GM18507 (cell line): ENCODE results near the gene UBTFL1.
"Not testable (repeated sequence)": the region's sequence is repeated elsewhere in the genome, so short reads cannot be mapped to it uniquely, and the experiment has no call there.

ENCODE experiments used
- DNase-seq: peaks from one replicate; pipeline ENCODE4 v3.0.0; 2011; ENCODE audit warnings: low read depth; ENCODE audit not compliant: insufficient read length; ENCODE audit errors: extremely low spot score
- FAIRE-seq: peaks from 2 replicates; lab custom pipeline; 2011; peaks lifted over from hg19 to GRCh38; lab: Jason Lieb, UNC

UBTFL1 gene, protein sequence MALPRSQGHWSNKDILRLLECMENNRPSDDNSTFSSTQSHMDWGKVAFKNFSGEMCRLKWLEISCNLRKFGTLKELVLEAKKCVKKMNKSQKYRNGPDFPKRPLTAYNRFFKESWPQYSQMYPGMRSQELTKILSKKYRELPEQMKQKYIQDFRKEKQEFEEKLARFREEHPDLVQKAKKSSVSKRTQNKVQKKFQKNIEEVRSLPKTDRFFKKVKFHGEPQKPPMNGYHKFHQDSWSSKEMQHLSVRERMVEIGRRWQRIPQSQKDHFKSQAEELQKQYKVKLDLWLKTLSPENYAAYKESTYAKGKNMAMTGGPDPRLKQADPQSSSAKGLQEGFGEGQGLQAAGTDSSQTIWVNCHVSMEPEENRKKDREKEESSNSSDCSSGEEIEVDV

DNA sequence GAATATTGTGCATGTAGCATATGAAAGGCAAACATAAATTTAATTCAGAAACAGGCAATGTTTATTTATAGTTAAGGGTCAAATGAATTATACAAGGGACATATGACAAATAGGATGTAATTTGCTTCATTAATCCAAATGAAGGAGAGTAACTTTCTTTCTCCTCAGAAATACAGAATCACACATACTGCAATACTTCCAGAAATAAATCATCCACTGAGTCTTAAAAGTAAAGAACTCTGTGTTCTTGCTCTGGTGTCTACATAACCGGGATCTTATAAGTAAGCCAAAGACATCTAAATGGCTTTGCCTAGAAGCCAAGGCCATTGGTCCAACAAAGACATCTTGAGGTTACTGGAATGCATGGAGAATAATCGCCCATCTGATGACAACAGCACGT, at the start of gene UBTFL1:
UBTFL1 (plus strand) TSS at position 301 of the 400 bp plus-strand sequence; CDS start at position 301, 0 bp downstream.
- not testable (repeated sequence) for DNase-seq, FAIRE-seq

DNA sequence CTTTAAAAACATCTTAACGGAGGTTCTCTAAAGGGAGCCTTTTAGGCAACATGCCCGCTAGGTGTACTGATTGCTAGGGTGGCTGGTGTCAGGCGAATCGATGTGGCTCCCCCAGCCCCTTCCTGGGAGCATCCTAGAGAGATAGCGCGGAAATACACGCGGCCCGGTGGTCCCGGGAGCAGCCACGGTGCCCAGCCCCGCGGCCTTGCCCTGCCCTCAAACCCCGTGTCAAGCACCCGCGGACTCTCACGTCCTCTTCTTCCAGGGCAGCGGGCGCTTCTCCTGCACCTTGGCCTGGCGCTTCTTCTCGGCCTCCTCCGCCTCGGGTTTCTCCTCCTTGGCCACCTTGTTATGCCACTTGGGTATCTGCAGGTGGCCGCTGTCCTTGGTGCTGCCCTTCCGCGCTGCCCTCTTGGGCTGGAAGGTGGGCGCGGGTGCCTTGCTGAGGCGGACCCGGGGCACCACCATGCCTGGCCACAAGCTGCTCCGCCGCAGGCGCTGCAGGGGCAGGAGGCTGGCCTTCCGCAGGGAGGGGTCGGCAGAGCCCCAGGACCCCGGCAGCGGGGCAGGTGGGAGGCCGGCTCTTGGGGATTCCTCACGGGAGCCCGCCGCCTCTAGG, 34.0 kb upstream of the UBTFL1 start:
- FAIRE-seq, DNase-seq: not testable (repeated sequence)

DNA sequence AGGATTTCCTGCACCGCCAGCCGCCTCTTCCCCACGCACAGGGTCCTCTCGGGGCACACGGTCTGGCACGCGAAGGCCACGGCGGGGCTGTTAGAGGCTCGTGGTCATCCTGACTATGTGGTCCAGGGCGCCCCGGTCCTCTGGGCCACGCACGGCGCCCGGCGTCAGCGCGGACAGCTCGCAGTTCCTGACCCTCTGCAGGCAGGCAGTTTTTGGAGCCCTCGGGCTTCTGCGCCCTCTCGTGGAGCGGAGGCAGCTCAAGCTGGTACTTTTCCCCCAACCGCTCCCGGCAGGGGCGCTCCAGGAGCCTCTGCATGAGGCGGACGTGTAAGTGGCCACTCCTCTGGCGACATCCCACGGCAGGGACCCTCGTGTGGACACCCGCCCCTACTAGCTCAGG, 33.4 kb upstream of the UBTFL1 start:
- FAIRE-seq, DNase-seq: not testable (repeated sequence)

DNA sequence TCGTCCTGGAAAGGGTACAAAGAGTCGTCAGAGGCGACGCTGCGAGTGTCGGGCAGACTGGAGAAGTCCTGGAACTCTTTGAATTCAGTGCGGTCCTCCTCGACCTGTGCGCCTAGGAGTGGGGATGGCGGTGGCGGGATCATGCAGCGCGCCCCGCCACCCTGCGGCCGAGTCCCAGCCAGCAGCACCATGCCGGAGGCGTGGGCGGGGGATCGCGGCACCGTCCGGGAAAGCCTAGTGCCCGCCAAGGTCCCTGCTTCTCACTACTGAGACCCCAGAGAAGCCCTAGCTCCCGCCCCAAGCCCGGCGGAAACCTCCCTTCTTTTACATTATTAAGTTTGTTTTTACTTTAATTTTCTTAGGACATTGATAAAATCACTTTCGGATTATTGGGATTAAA, 32.2 kb upstream of the UBTFL1 start:
- not testable (repeated sequence) for FAIRE-seq, DNase-seq

DNA sequence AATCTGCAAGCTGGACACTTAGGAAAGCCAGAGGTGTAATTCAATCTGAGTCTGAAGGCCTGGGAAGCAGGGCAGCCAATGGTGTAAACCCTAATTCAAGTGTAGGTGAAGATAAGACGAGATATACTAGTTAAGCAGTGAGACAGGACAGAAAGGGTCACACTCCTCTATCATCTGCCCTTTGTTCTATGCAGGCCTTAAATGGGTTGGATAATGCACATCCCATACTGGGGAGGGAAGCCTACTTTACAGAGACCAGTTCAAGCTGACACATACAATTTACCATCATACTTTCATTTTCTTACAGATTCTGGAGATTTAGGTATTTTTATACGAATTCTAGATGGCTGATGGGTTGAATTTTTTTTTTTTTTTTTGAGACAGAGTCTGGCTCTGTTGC, 3.0 kb downstream of the UBTFL1 start:
- not testable (repeated sequence) for DNase-seq, FAIRE-seq

DNA sequence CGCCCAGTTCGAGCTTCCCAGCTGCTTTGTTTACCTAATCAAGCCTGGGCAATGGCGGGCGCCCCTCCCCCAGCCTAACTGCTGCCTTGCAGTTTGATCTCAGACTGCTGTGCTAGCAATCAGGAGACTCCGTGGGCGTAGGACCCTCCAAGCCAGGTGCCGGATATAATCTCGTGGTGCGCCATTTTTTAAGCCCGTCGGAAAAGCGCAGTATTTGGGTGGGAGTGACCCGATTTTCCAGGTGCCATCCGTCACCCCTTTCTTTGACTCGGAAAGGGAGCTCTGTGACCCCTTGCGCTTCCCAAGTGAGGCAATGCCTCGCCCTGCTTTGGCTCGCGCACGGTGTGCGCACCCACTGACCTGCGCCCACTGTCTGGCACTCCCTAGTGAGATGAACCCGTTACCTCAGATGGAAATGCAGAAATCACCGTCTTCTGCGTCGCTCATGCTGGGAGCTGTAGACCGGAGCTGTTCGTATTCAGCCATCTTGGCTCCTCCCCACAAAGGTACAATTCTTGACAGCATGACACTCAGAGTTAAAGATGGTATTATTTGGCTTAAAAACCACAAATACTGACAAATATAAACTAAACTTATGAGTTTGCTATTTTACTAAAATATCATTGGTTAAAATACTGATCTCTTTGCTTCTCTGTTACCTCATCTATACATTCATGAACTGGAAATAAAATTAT, 9.6 kb downstream of the UBTFL1 start:
- not testable (repeated sequence) for FAIRE-seq, DNase-seq

DNA sequence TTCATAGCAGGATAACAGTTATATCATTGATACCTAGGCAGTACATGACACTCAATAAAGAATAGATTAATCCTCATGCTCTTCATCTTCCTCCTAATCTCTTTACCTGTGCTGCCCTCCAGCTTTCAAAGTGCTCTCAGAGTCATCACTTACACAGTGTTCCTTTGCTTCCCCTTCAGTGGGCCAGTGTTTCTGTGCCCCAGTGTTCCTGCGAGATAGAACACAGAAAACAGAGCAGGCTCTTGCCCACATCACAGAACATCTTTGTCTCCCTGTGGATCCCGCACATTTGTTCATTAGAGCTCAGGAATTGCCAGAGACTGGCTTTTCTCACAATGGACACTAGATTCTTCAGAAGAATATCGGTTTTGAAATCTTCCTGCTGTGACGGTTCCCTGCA, 12.5 kb downstream of the UBTFL1 start:
- DNase-seq, FAIRE-seq: not testable (repeated sequence)

DNA sequence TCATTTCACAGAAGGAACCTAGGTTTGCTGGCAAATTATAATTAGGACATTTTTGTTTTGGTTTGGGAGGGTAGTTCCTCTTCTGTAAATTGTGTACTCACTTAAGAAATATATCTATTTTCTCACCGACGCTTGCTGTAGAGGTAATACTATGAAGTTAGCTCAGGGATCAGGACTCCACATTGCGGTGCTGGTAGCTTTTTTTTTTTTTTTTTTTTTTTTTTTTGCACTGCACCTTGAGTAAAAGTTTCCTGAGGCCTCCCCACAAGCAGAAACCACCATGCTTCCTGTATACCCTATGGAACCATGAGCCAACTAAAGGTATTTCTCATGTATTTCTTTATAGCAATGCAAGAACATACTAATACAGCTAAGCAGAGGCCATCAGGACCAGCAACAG, 14.7 kb downstream of the UBTFL1 start:
- FAIRE-seq, result no peak
- no peak for DNase-seq

DNA sequence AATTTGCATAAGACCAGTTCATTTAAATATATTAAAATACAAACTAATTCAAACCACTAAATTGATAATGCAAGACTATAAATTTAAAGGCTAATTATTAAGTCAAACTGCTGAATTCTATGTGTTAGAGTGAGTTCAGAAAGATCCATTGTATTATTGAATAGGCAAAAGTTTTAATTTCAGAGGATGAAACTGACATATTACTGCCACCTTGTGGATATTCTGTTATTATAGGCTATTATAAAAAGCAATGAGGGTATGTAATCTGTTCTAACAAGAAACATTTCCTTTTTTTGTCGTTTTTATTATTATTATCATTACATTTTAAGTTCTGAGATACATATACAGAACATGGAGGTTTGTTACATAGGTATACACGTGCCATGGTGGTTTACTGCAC, 27.8 kb downstream of the UBTFL1 start:
- no peak for FAIRE-seq
- no peak for DNase-seq

DNA sequence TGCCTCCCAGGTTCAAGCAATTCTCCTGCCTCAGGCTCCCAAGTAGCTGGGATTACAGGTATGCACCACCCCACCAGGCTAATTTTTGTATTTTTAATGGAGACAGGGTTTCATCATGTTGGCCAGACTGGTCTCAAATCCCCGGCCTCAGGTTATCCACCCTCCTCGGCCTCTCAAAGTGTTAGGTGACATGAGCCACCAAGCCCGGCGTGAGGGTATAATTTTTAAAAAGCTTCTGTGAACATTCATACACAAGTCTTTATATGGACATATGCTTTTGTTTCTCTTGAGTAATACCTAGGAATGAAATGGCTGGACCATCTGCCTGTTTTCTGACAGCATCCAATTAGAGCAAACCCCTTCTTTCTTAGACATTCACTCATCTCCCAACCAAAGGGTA, 34.4 kb downstream of the UBTFL1 start:
- FAIRE-seq (no peak), DNase-seq (no peak)

DNA sequence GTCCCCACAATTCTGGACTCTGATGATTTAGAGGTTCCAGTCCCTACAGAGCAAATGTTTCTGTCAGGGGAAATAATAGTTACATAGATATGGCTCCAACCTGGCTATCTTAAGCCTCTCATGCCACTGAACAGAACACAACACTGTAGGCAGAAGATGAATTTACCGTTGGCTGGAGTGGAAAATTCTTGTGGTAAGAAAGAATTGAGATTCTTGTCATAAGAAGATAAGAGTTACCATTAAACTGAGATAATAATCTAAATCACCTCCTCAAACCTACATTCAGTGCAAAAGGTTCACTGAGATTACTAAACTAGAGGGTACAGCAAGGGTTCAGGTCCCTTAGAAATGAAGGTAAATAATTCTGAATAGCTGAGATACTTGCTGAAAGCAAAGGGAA, 38.6 kb downstream of the UBTFL1 start:
- FAIRE-seq, result no peak
- DNase-seq, result no peak

DNA sequence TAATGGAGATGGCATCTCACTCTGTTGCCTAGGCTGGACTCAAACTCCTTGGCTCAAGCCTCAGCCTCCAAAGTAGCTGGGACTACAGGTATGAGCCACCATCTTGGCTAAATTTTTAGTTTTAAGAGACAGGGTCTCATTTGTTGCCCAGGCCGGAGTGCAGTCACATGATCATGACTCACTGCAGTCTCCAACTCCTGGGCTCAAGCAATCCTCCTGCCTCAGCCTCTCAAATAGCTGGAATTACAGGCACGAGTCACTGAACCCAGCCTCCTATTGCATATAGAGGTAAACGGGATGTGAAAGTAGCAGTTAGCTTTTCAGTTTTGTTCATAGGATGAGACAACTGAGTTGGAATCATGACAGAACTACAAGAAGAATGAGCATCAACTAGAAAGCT, 39.2 kb downstream of the UBTFL1 start:
- DNase-seq, result no peak
- no peak for FAIRE-seq

DNA sequence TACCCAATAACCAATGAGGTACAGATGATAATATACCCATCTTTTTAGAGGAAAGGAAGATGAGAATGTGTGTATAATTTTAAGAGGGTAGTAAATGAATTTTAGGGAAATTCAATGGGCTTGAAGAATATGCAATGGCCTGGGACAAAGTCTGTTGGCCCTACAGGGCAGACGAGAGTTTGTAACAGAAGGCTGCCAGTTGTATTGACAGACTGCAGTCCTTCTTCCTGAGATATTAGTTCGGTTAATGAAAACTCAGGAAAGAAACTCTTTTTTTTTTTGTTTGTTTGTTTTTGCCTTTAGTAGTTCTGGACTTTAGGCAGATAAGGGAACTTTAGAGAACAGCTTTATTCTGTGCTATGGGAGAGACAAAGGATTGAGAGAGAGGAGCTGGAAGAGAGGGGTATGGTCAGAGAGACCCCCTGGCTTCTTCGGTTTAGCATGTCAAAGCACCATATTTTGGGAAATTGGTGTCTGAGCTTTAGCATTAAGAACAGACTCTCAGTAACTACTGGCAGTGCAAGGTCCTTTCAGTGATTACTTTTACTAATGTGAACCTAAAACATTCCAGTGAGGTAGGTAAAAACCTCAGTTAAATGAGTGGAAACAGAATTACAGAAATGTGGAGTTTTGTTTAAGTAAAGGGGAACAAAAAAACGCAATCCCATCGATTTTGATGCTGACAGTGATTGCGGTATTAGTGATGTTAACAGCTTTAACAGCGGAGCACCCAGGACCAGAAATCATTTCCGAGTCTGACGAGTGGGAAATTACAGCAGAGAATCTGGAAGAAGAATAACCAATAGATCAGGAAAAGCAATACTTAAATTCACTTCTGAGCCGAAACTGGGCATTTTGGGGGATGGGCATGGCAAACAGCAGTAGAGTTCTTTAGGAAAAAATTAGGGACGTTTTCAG, 48.1 kb downstream of the UBTFL1 start:
- FAIRE-seq (no peak), DNase-seq (no peak)

DNA sequence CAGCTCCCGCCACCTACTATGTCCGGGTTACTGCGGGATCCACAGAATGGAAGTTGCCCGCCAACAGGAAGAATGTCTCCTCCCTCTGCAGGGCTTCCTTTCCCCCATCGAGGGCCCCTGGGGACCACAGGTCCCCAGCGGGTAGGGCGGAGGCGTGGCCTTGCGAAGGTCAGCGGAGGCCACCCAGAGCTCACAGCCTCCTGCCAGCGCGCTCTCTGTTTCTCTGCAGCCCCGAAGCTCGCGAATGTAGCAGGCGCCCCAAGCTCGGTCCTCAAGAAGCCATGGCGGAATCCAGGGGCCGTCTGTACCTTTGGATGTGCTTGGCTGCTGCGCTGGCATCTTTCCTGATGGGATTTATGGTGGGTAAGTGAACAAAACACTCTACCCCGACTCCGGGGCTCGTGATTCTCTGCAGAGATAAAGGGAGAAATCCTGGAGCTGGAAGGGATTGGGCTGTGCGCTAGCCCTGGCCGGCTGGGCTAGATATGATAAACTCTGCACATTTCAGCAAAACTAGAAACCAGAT, 48.8 kb downstream of the UBTFL1 start, which contains the start of gene NAALAD2:
NAALAD2 (plus strand) TSS at position 186 of the 526 bp plus-strand sequence; CDS start at position 282, 96 bp downstream.
- FAIRE-seq (no peak), DNase-seq (no peak)

DNA sequence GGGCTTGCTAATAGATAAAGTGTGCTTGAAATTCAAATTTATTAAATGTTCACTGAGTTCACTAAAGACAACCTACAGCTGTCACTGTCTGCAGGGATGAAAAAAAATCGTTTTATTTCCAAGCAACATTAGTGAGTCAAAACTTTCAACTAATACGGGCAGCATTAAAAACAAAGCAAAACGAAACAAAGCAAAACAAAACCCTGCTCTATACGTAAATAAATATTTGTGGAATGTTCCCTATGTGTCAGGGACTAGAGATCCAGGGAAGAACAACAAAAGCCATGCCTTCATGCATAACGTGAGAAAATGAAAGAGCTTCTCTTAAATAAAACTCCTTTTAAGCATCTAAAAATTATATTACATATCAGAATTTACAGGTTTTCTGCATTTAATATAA, 49.3 kb downstream of the UBTFL1 start:
- FAIRE-seq (no peak), DNase-seq (no peak)
